GM12878 (cell line): ENCODE results near the gene GGACT. TPM values are rescaled to one million over a fixed set of nuclear protein-coding genes. Genes with fewer than 3 reads are reported as not detected.

Experiments
- ATAC-seq: fragments of 200-7000 bp; cut with Tn5 transposase; 3 replicates; pipeline ENCODE4 v1.9.1; 2020; ENCODE audit warnings: mild to moderate bottlenecking, moderate library complexity
- BruUV-seq: library from RNA; stranded (reverse); fragments of 400-500 nt; replicated peaks from 2 replicates; lab custom pipeline; 2021; lab: Mats Ljungman, UMichigan
- CTCF ChIA-PET: fragments of 300-600 bp; sonication (Branson Sonifier 250); formaldehyde crosslinking; extraction: SDS; loops from one replicate; lab custom pipeline; 2021; ENCODE audit warnings: inconsistent platforms; lab: Yijun Ruan, JAX
- POLR2A ChIA-PET: fragments of 350-600 bp; formaldehyde crosslinking; extraction: SDS; loops from one replicate; lab custom pipeline; 2021; ENCODE audit warnings: inconsistent platforms; lab: Charles Lee
- RAD21 ChIA-PET: fragments of 300-600 bp; sonication (Branson Sonifier 250); formaldehyde crosslinking; loops from one replicate; lab custom pipeline; 2023; ENCODE audit warnings: antibody characterized with exemption; ENCODE audit not compliant: unreplicated experiment; lab: Charles Lee
- SMC1A ChIA-PET: fragments of 300-600 bp; sonication (Branson Sonifier 250); formaldehyde crosslinking; loops from one replicate; lab custom pipeline; 2023; ENCODE audit not compliant: unreplicated experiment, uncharacterized antibody; lab: Charles Lee
- DNase-seq: peaks from one replicate; pipeline ENCODE4 v3.0.0-alpha.2; 2011; ENCODE audit warnings: low read depth, low spot score
- FAIRE-seq: peaks from 3 replicates; lab custom pipeline; 2011; peaks lifted over from hg19 to GRCh38; lab: Jason Lieb, UNC
- H2AFZ ChIP-seq: 2 replicates; pipeline ENCODE4 v1.6.0; 2011; ENCODE audit warnings: low read depth, low read length, control low read depth; ENCODE audit not compliant: control insufficient read depth
- H3K27ac ChIP-seq: 2 replicates; pipeline ENCODE4 v1.5.1; 2011; ENCODE audit warnings: control low read depth; ENCODE audit not compliant: control insufficient read depth, insufficient read depth
- H3K27me3 ChIP-seq, 2 experiments: replicated peaks in 1 of 2; 2 replicates each; pipeline versions ENCODE4 v1.6.0 to v1.6.1; 2011; ENCODE audit warnings: low read length in 1 of 2; ENCODE audit not compliant: control insufficient read depth in 2 of 2, insufficient read depth in 2 of 2
- H3K36me3 ChIP-seq, 2 experiments: 2 replicates each; pipeline ENCODE4 v1.5.1; 2011; ENCODE audit warnings: low read length in 1 of 2; ENCODE audit not compliant: control insufficient read depth in 2 of 2, insufficient read depth in 2 of 2
- H3K4me1 ChIP-seq: 2 replicates; pipeline ENCODE4 v1.6.1; 2011; ENCODE audit warnings: mild to moderate bottlenecking, low read length, moderate library complexity, mixed read lengths; ENCODE audit not compliant: control insufficient read depth, insufficient read depth
- H3K4me2 ChIP-seq: 2 replicates; pipeline ENCODE4 v1.6.0; 2011; ENCODE audit warnings: control low read depth; ENCODE audit not compliant: control insufficient read depth, insufficient read depth
- H3K4me3 ChIP-seq: fragments of 200-600 bp; sonication (generic); 2 replicates; pipeline ENCODE4 v1.5.1; 2016
- H3K79me2 ChIP-seq: 2 replicates; pipeline ENCODE4 v1.6.0; 2011; ENCODE audit warnings: low read length; ENCODE audit not compliant: control insufficient read depth, insufficient read depth
- H3K9ac ChIP-seq: 2 replicates; pipeline ENCODE4 v1.8.0; 2011; ENCODE audit warnings: low read length, control low read depth, mixed read lengths; ENCODE audit not compliant: control insufficient read depth, insufficient read depth
- H3K9me3 ChIP-seq: replicated peaks from 3 replicates; pipeline ENCODE4 v1.5.1; 2011; ENCODE audit warnings: mild to moderate bottlenecking, low read length; ENCODE audit not compliant: control insufficient read depth, insufficient read depth
- H4K20me1 ChIP-seq: 2 replicates; pipeline ENCODE4 v1.6.0; 2011; ENCODE audit not compliant: control insufficient read depth, insufficient read depth
- CBFB ChIP-seq: IDR thresholded peaks from 2 replicates; pipeline ENCODE4 v1.6.1; 2016; ENCODE audit warnings: antibody characterized with exemption, low read depth
- CHD4 ChIP-seq: fragments of 200-600 bp; sonication (generic); IDR thresholded peaks from 2 replicates; pipeline ENCODE4 v1.6.1; 2016; ENCODE audit warnings: mild to moderate bottlenecking
- CTCF ChIP-seq, 3 experiments: IDR thresholded peaks in 2 of 3; conservative IDR thresholded peaks in 1 of 3; 2 replicates each; pipeline ENCODE4 v1.5.1; 2011; ENCODE audit warnings: low read depth in 3 of 3, low read length in 3 of 3, mild to moderate bottlenecking in 3 of 3, control low read depth in 2 of 3, moderate library complexity in 2 of 3, inconsistent platforms in 1 of 3, mixed read lengths in 1 of 3; ENCODE audit not compliant: control insufficient read depth in 2 of 3, insufficient read depth in 1 of 3; ENCODE audit errors: extremely low read depth in 1 of 3
- EP300 ChIP-seq, 2 experiments: fragments of 150-350 bp in 1 of 2; IDR thresholded peaks; 2 replicates each; pipeline ENCODE4 v1.6.1; 2011 to 2012; ENCODE audit warnings: low read depth in 2 of 2, low read length in 2 of 2, borderline replicate concordance in 1 of 2, improper control_type of control experiment in 1 of 2, inconsistent platforms in 1 of 2; ENCODE audit not compliant: control insufficient read depth in 1 of 2
- IKZF2 ChIP-seq, 2 experiments: fragments of 450-650 bp; IDR thresholded peaks; 2 replicates each; pipeline ENCODE4 v1.6.1; 2017; ENCODE audit warnings: mild to moderate bottlenecking in 2 of 2, moderate library complexity in 2 of 2
- LARP7 ChIP-seq: fragments of 450-650 bp; IDR thresholded peaks from 2 replicates; pipeline ENCODE4 v1.6.1; 2017; ENCODE audit warnings: mild to moderate bottlenecking
- MEF2A ChIP-seq: IDR thresholded peaks from 2 replicates; pipeline ENCODE4 v1.6.1; 2011; ENCODE audit warnings: low read depth, mild to moderate bottlenecking, low read length, moderate library complexity; ENCODE audit not compliant: insufficient read depth
- PAX5 ChIP-seq: IDR thresholded peaks from 2 replicates; pipeline ENCODE4 v1.6.1; 2011; ENCODE audit warnings: low read depth, low read length, borderline replicate concordance
- PAX8 ChIP-seq: fragments of 450-650 bp; IDR thresholded peaks from 2 replicates; pipeline ENCODE4 v1.6.1; 2017; ENCODE audit warnings: mild to moderate bottlenecking, moderate library complexity
- STAT1 ChIP-seq: fragments of 450-650 bp; conservative IDR thresholded peaks from 2 replicates; pipeline ENCODE4 v1.6.1; 2014; ENCODE audit warnings: antibody characterized with exemption, mild to moderate bottlenecking
- SUPT20H ChIP-seq: IDR thresholded peaks from 2 replicates; pipeline ENCODE4 v1.6.1; 2011; ENCODE audit warnings: low read depth, mild to moderate bottlenecking, low read length, moderate library complexity, borderline replicate concordance; ENCODE audit not compliant: control insufficient read depth
- SUZ12 ChIP-seq: fragments of 200-600 bp; sonication (generic); IDR thresholded peaks from one replicate; pipeline ENCODE4 v1.6.1; 2018; ENCODE audit warnings: antibody characterized with exemption, mild to moderate bottlenecking; ENCODE audit not compliant: unreplicated experiment
- TARDBP ChIP-seq: IDR thresholded peaks from 2 replicates; pipeline ENCODE4 v1.6.1; 2016; ENCODE audit warnings: borderline replicate concordance
- YBX1 ChIP-seq: fragments of 450-650 bp; IDR thresholded peaks from 2 replicates; pipeline ENCODE4 v1.6.1; 2016; ENCODE audit warnings: antibody characterized with exemption
- YY1 ChIP-seq: IDR thresholded peaks from 2 replicates; pipeline ENCODE4 v1.6.1; 2011; ENCODE audit warnings: low read depth, mild to moderate bottlenecking, low read length
- ZBTB4 ChIP-seq: fragments of 450-650 bp; formaldehyde crosslinking; IDR thresholded peaks from 2 replicates; pipeline ENCODE4 v1.4.0; 2022; ENCODE audit warnings: mild to moderate bottlenecking, moderate library complexity
- ZNF622 ChIP-seq: fragments of 450-650 bp; IDR thresholded peaks from 2 replicates; pipeline ENCODE4 v1.6.1; 2017; ENCODE audit warnings: mild to moderate bottlenecking, inconsistent platforms
- WGBS: methylation state at CpG from one replicate; pipeline ENCODE4 v1.1.6; 2016; ENCODE audit warnings: low lambda C conversion rate; ENCODE audit not compliant: insufficient replicate concordance, insufficient coverage; ENCODE audit errors: missing lambda C conversion rate; 5-methylcytosine and 5-hydroxymethylcytosine counted together
- in situ Hi-C: fragments of 300-500 bp; cut with MboI; formaldehyde crosslinking; loops from 9 replicates; pipeline ENCODE4 v1.14.3; 2018; ENCODE audit warnings: mixed read lengths
- intact Hi-C: fragments of 100-400 bp; cut with micrococcal nuclease; formaldehyde crosslinking; loops from one replicate; pipeline ENCODE4 v1.14.2; 2022; ENCODE audit not compliant: unreplicated experiment
- polyA plus RNA-seq, 11 experiments: library from polyadenylated mRNA; depleted of rRNA in 4 of 11; unstranded in 6 of 11; stranded (reverse) in 5 of 11; fragments of >200 nt; fragmentation: Nextera tagmentation in 4 of 11; fragmentation: Illumina TruSeq in 1 of 11; extraction: Ambion mirVana in 4 of 11; extraction: Trizol in 1 of 11; gene quantifications; 1 replicate in 1 of 11; 2 replicates in 10 of 11; pipeline versions ENCODE4 v1.2.1 to v1.2.3, GENCODE V29; 2011 to 2016; ENCODE audit warnings: inconsistent platforms in 2 of 11, missing spikeins in 2 of 11, low read depth in 1 of 11
- total RNA-seq, 4 experiments: library from RNA; depleted of rRNA in 3 of 4; stranded (reverse); fragments of >200 nt in 3 of 4; fragmentation: Illumina TruSeq in 1 of 4; extraction: Trizol in 1 of 4; gene quantifications; 2 replicates each; pipeline versions ENCODE4 v1.2.1 to v1.2.3, GENCODE V29; 2013 to 2021
- TF ChIP-seq, protein P1 (sequence below): IDR thresholded peaks from 2 replicates; pipeline ENCODE4 v1.6.1; 2012; ENCODE audit warnings: low read depth, low read length, improper control_type of control experiment

Gene GGACT
- total and polyA plus RNA-seq, 10 of the 15 experiments (the other 5 are each of a cell fraction or from before 2014, with no cell fraction given) = 0.61 to 8.8 (median 4.2) TPM

GRCh38 chr13:100630555-100630954 lies 42.0 kb upstream of the GGACT start:
- no peak for FAIRE-seq
- BruUV-seq = no TSS peak
- Histone ChIP-seq H3K27me3 (no peaks in the 10 kb centered on the region), H3K36me3 (peaks cover 3 to 13% of the 10 kb centered on the region in 2 experiments), H3K9ac (no peak overlapping the region), H3K79me2 (no peaks in the 10 kb centered on the region), H3K27ac (no peak overlapping the region), H4K20me1 (no peaks in the 10 kb centered on the region), H3K9me3 (no peaks in the 10 kb centered on the region), H3K4me2 (no peak overlapping the region), H3K4me1 (no peaks in the 10 kb centered on the region), H3K4me3 (no peak overlapping the region), H2AFZ (no peak overlapping the region)
- ATAC-seq = no peak
- 93% methylated on average over 8 of the region's 8 CpGs for WGBS
- TF ChIP-seq STAT1 (no peak), SUZ12 (no peak), PAX8 (no peak), SUPT20H (no peak), EP300 (IDR thresholded peaks at IDR 0.05; ENCODE audit: borderline replicate concordance in 1 of 2, control insufficient read depth in 1 of 2, low read depth in 2 of 2, low read length in 2 of 2) (no peak), CHD4 (no peak), ZBTB4 (CRISPR knock-in tag) (no peak), IKZF2 (IDR thresholded peaks at IDR 0.05) (no peak), MEF2A (no peak), CBFB (no peak), PAX5 (no peak), TARDBP (no peak), LARP7 (no peak), YY1 (no peak), CTCF (IDR thresholded peaks at IDR 0.05 in 2 of 3, conservative IDR thresholded peaks at IDR 0.05 in 1 of 3; ENCODE audit: control insufficient read depth in 2 of 3, extremely low read depth in 1 of 3, insufficient read depth in 1 of 3, low read depth in 3 of 3, low read length in 3 of 3) (no peak), ZNF622 (no peak), YBX1 (no peak)
- TF ChIP-seq, protein P1, sequence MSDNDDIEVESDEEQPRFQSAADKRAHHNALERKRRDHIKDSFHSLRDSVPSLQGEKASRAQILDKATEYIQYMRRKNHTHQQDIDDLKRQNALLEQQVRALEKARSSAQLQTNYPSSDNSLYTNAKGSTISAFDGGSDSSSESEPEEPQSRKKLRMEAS = no peak
- ChIA-PET POLR2A (no interaction called here), SMC1A (interaction anchor here (0.7 to 1.4 kb wide), 2 partner anchors 22 to 58 kb away, joined by 3 read pairs; no protein-coding TSS in a partner anchor), RAD21 (no interaction called here), CTCF (interaction anchor here (1.7 kb wide), 1 partner anchor 43 kb away, joined by 4 read pairs; no protein-coding TSS in a partner anchor)
- intact Hi-C loops (no loop called here), in situ Hi-C loops (no loop called here)
- no peak for DNase-seq
